Gastroesophageal sphincter (tissue), 4 donors: Measurements from ENCODE around the gene BCAS3. TPM values are rescaled to one million over a fixed set of nuclear protein-coding genes. Genes with fewer than 3 reads are reported as not detected.
"Not testable (repeated sequence)": the region's sequence is repeated elsewhere in the genome, so short reads cannot be mapped to it uniquely, and the experiment has no call there.

ENCODE experiments used
- ATAC-seq: fragments of 150-250 bp; one replicate; pipeline ENCODE4 v1.9.1; 2016; ENCODE audit warnings: mild to moderate bottlenecking, moderate library complexity
- H3K27ac ChIP-seq, 4 donors: fragments of 200-600 bp; sonication (generic) in 3 of 4; 1 replicate in 3 of 4; 2 replicates in 1 of 4; pipeline ENCODE4 v1.5.1; 2016 to 2019
- H3K27me3 ChIP-seq: fragments of 200-600 bp; sonication (generic); one replicate; pipeline ENCODE4 v1.5.1; 2019
- H3K36me3 ChIP-seq, 2 donors: fragments of 200-600 bp; sonication (generic); one replicate each; pipeline ENCODE4 v1.5.1; 2019; ENCODE audit warnings: control low read depth in 1 of 2
- H3K4me1 ChIP-seq, 3 donors: fragments of 200-600 bp; sonication (generic); 1 replicate in 2 of 3; 2 replicates in 1 of 3; pipeline ENCODE4 v1.5.1; 2016 to 2019; ENCODE audit warnings: control low read depth in 2 of 3
- H3K4me3 ChIP-seq, 2 donors: fragments of 200-600 bp; sonication (generic); one replicate each; pipeline ENCODE4 v1.5.1; 2019; ENCODE audit warnings: mild to moderate bottlenecking in 1 of 2, moderate library complexity in 1 of 2
- H3K9me3 ChIP-seq, 3 donors: fragments of 200-600 bp; sonication (generic); one replicate each; pipeline ENCODE4 v1.5.1; 2017 to 2019; ENCODE audit warnings: control low read depth in 2 of 3
- CTCF ChIP-seq, 4 experiments: fragments of 200-600 bp in 2 of 4; fragments of 450-650 bp in 2 of 4; sonication (generic) in 1 of 4; IDR thresholded peaks; one replicate each; pipeline ENCODE4 v1.5.1; 2017 to 2019; ENCODE audit warnings: antibody characterized with exemption in 4 of 4, mild to moderate bottlenecking in 2 of 4, moderate library complexity in 2 of 4
- EP300 ChIP-seq: sonication (generic); formaldehyde crosslinking; IDR thresholded peaks from one replicate; pipeline ENCODE4 v1.6.1; 2017; ENCODE audit warnings: antibody characterized with exemption, mild to moderate bottlenecking
- POLR2A ChIP-seq, 2 donors: fragments of 450-650 bp; IDR thresholded peaks; one replicate each; pipeline ENCODE4 v1.6.1; 2017; ENCODE audit warnings: antibody characterized with exemption in 2 of 2, mild to moderate bottlenecking in 2 of 2, moderate library complexity in 1 of 2
- POLR2AphosphoS5 ChIP-seq: sonication (generic); formaldehyde crosslinking; IDR thresholded peaks from one replicate; pipeline ENCODE4 v1.6.1; 2017; ENCODE audit warnings: antibody characterized with exemption
- WGBS, 2 donors: methylation state at CpG; one replicate each; pipeline ENCODE4 v1.1.5; 2018; ENCODE audit warnings: low coverage in 1 of 2; 5-methylcytosine and 5-hydroxymethylcytosine counted together
- total RNA-seq, 4 donors: library from RNA; depleted of rRNA; stranded (reverse); fragments of >200 nt; gene quantifications; one replicate each; pipeline ENCODE4 v1.1.0, GENCODE V29; 2016

BCAS3 gene
- total RNA-seq, 4 donors from 2014 or later = 18.8 to 37.0 (median 34.5) TPM

GRCh38 chr17:61144617-61145564 is 467.2 kb downstream of the BCAS3 start:
- peaks cover 0 to 33% (median 0%) of the 10 kb centered on the region in 3 donors for H3K4me1 ChIP-seq
- H3K27ac ChIP-seq = peak overlapping the region in 3 of 4 donors; percentile 3 to 16 (median 9)
- WGBS, 2 donors = 51 to 61% methylated on average over 8 of the region's 11 CpGs
- H3K4me3 ChIP-seq = no peak overlapping the region
- TF ChIP-seq EP300 = no peak
- no peak for TF ChIP-seq POLR2A (IDR thresholded peaks at IDR 0.05)
- TF ChIP-seq CTCF (IDR thresholded peaks at IDR 0.05) = no peak
- TF ChIP-seq POLR2AphosphoS5 = no peak
- no peak for ATAC-seq
- H3K36me3 ChIP-seq = no peaks in the 10 kb centered on the region
- H3K9me3 ChIP-seq = no peaks in the 10 kb centered on the region
- H3K27me3 ChIP-seq = no peaks in the 10 kb centered on the region

GRCh38 chr17:61146833-61147232 is 469.2 kb downstream of the BCAS3 start:
- H3K4me1 ChIP-seq = peaks cover 0 to 36% (median 0%) of the 10 kb centered on the region in 3 donors
- not testable (repeated sequence) for ATAC-seq

GRCh38 chr17:61149106-61149825 is 471.6 kb downstream of the BCAS3 start:
- H3K27me3 ChIP-seq = no peaks in the 10 kb centered on the region
- no peak overlapping the region for H3K27ac ChIP-seq
- H3K36me3 ChIP-seq = no peaks in the 10 kb centered on the region
- no peaks in the 10 kb centered on the region for H3K9me3 ChIP-seq
- 82 to 86% methylated on average over 6 of the region's 6 CpGs for WGBS, 2 donors
- no peak overlapping the region for H3K4me3 ChIP-seq
- TF ChIP-seq POLR2AphosphoS5 (no peak), CTCF (IDR thresholded peaks at IDR 0.05) (no peak), POLR2A (IDR thresholded peaks at IDR 0.05) (no peak), EP300 (no peak)
- peaks cover 0 to 32% (median 0%) of the 10 kb centered on the region in 3 donors for H3K4me1 ChIP-seq
- no peak for ATAC-seq

More at GRCh38 chr17:61146833-61147232, 469.2 kb downstream of the BCAS3 start:
- not testable (repeated sequence) for H3K9me3 ChIP-seq, H3K4me3 ChIP-seq, H3K36me3 ChIP-seq, H3K27me3 ChIP-seq, H3K27ac ChIP-seq
- WGBS, 2 donors = 91 to 100% methylated on average over 1 to 6 of the region's 8 CpGs

- H3K27me3 ChIP-seq = no peaks in the 10 kb centered on the region
- H3K9me3 ChIP-seq = no peaks in the 10 kb centered on the region
- peaks cover 0 to 25% (median 0%) of the 10 kb centered on the region in 3 donors for H3K4me1 ChIP-seq
- no peak for ATAC-seq
- H3K4me3 ChIP-seq = no peak overlapping the region
- 80% methylated on average over 2 of the region's 2 CpGs; no CpG with 5 or more reads in 1 of the 2 donors for WGBS, 2 donors
- no peaks in the 10 kb centered on the region for H3K36me3 ChIP-seq
- H3K27ac ChIP-seq = no peak overlapping the region
- TF ChIP-seq POLR2AphosphoS5 (no peak), EP300 (no peak), CTCF (IDR thresholded peaks at IDR 0.05) (no peak), POLR2A (IDR thresholded peaks at IDR 0.05) (no peak)
Measured at GRCh38 chr17:61149862-61150362, 472.3 kb downstream of the BCAS3 start.

- TF ChIP-seq EP300 (no peak), CTCF (IDR thresholded peaks at IDR 0.05) (no peak), POLR2AphosphoS5 (no peak), POLR2A (IDR thresholded peaks at IDR 0.05) (no peak)
- no peak overlapping the region for H3K4me3 ChIP-seq
- peaks cover 0 to 19% (median 0%) of the 10 kb centered on the region in 3 donors for H3K4me1 ChIP-seq
- H3K27ac ChIP-seq = no peak overlapping the region
- WGBS, 2 donors = 88% methylated on average over 3 of the region's 3 CpGs; no CpG with 5 or more reads in 1 of the 2 donors
- ATAC-seq = no peak
- H3K27me3 ChIP-seq = no peaks in the 10 kb centered on the region
- H3K36me3 ChIP-seq = no peaks in the 10 kb centered on the region
- H3K9me3 ChIP-seq = no peaks in the 10 kb centered on the region
Measured at GRCh38 chr17:61150686-61151299, 473.1 kb downstream of the BCAS3 start.
